Ishikawa (cell line): ENCODE results near the gene ABL1.

Source experiments
- CEBPB ChIP-seq: IDR thresholded peaks from 2 replicates; pipeline ENCODE4 v1.6.1; 2012
- CREB1 ChIP-seq: IDR thresholded peaks from 2 replicates; pipeline ENCODE4 v1.6.1; 2012; ENCODE audit warnings: low read depth
- EGR1 ChIP-seq: IDR thresholded peaks from 2 replicates; pipeline ENCODE4 v1.6.1; 2012
- EP300 ChIP-seq: IDR thresholded peaks from 2 replicates; pipeline ENCODE4 v1.6.1; 2012; ENCODE audit warnings: borderline replicate concordance
- FOXM1 ChIP-seq: IDR thresholded peaks from 2 replicates; pipeline ENCODE4 v1.6.1; 2012; ENCODE audit warnings: low read depth, borderline replicate concordance
- RAD21 ChIP-seq: IDR thresholded peaks from 2 replicates; pipeline ENCODE4 v1.6.1; 2012; ENCODE audit warnings: low read depth
- TAF1 ChIP-seq: IDR thresholded peaks from 2 replicates; pipeline ENCODE4 v1.6.1; 2012; ENCODE audit warnings: low read depth, mild to moderate bottlenecking
- TEAD4 ChIP-seq: IDR thresholded peaks from 2 replicates; pipeline ENCODE4 v1.6.1; 2012
- YY1 ChIP-seq: IDR thresholded peaks from 2 replicates; pipeline ENCODE4 v1.6.1; 2012; ENCODE audit warnings: low read depth
- ZBTB7A ChIP-seq: IDR thresholded peaks from 2 replicates; pipeline ENCODE4 v1.6.1; 2012; ENCODE audit warnings: low read depth
- TF ChIP-seq, protein P1 (sequence below): IDR thresholded peaks from 2 replicates; pipeline ENCODE4 v1.6.1; 2012; ENCODE audit warnings: low read depth, mild to moderate bottlenecking
- TF ChIP-seq, protein P2 (sequence below): IDR thresholded peaks from 2 replicates; pipeline ENCODE4 v1.6.1; 2012
- TF ChIP-seq, protein P3 (sequence below): IDR thresholded peaks from 2 replicates; pipeline ENCODE4 v1.6.1; 2012

DNA sequence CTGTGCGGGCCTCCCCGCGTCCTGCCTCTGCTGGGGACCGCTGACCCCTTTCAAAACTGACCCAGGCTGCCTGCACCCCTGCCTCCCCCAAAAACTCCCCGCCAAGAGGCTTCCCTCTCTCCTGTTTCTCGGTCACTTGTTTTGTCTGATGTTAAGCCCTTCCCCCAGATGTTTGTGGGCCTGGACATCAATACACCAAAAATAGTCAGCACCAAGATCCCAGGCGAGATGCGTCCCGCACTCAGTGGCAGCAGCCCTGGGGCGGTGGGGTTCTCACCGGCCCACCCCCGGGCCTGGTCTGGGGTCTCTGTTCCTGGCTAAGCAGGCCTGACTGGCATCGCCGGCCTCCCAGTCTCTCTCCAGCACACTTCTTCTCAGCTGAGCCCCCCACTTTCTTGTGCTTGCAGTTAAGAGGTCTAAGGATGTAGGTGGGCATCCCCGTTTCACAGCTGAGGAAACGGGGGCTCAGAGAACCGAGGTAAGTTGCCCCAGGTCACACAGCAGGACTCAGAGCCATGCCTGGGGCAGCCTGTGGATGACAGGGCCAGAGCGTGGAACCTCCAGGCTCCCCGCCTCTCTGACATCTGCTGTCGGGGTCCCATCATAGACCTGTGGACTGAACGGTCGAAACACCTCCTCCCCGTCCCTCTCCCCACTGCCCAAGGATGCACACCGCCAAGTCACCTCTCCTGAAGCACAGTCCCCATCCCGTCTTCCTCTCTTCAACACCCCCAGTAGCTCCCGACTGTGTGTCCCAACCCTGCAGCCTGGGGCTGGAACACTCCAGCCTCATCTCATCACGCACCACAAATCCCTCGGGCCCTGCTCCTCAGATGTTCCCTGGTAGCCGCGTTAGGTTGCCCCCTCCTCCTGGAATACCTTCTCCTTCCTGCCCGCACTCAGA lies 87.2 kb downstream of the ABL1 start:
- TF ChIP-seq YY1, result no peak
- no peak for TF ChIP-seq EP300
- TF ChIP-seq FOXM1, result no peak
- TF ChIP-seq, protein P1, sequence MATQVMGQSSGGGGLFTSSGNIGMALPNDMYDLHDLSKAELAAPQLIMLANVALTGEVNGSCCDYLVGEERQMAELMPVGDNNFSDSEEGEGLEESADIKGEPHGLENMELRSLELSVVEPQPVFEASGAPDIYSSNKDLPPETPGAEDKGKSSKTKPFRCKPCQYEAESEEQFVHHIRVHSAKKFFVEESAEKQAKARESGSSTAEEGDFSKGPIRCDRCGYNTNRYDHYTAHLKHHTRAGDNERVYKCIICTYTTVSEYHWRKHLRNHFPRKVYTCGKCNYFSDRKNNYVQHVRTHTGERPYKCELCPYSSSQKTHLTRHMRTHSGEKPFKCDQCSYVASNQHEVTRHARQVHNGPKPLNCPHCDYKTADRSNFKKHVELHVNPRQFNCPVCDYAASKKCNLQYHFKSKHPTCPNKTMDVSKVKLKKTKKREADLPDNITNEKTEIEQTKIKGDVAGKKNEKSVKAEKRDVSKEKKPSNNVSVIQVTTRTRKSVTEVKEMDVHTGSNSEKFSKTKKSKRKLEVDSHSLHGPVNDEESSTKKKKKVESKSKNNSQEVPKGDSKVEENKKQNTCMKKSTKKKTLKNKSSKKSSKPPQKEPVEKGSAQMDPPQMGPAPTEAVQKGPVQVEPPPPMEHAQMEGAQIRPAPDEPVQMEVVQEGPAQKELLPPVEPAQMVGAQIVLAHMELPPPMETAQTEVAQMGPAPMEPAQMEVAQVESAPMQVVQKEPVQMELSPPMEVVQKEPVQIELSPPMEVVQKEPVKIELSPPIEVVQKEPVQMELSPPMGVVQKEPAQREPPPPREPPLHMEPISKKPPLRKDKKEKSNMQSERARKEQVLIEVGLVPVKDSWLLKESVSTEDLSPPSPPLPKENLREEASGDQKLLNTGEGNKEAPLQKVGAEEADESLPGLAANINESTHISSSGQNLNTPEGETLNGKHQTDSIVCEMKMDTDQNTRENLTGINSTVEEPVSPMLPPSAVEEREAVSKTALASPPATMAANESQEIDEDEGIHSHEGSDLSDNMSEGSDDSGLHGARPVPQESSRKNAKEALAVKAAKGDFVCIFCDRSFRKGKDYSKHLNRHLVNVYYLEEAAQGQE, result no peak
- TF ChIP-seq ZBTB7A, result no peak
- no peak for TF ChIP-seq CEBPB
- no peak for TF ChIP-seq TAF1
- no peak for TF ChIP-seq RAD21
- no peak for TF ChIP-seq EGR1
- TF ChIP-seq, protein P2, sequence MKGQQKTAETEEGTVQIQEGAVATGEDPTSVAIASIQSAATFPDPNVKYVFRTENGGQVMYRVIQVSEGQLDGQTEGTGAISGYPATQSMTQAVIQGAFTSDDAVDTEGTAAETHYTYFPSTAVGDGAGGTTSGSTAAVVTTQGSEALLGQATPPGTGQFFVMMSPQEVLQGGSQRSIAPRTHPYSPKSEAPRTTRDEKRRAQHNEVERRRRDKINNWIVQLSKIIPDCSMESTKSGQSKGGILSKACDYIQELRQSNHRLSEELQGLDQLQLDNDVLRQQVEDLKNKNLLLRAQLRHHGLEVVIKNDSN, result no peak
- TF ChIP-seq, protein P3, sequence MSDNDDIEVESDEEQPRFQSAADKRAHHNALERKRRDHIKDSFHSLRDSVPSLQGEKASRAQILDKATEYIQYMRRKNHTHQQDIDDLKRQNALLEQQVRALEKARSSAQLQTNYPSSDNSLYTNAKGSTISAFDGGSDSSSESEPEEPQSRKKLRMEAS, result no peak
- TF ChIP-seq TEAD4, result no peak
- no peak for TF ChIP-seq CREB1
